DMS 273 (cell line): ENCODE results near the gene ADCY9.
"Not testable (repeated sequence)": the region's sequence is repeated elsewhere in the genome, so short reads cannot be mapped to it uniquely, and the experiment has no call there.

Experiments used
- DNase-seq: peaks from one replicate; lab custom pipeline; 2025; ENCODE audit not compliant: unreplicated experiment; lab: John Stamatoyannopoulos, UW

The ADCY9 gene

GRCh38 chr16:4038448-4038847 is 77.8 kb downstream of the ADCY9 start:
- DNase-seq: no peak

DNA sequence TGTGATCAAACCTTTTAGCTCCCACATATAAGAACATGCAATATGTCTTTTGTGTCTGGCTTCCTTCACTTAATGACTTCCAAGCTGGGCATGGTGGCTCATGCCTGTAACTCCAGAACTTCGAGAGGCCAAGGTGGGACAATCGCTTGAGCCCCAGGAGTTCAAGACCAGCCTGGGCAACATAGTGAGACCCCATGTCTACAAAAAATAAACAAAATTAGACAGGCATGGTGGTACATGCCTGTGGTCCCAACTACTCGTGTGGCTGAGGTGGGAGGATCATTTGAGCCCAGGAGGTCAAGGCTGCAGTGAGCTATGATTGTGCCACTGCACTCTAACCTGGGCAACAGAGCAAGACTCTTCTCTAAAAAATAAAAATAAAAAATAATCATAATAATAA is 79.3 kb downstream of the ADCY9 start:
- DNase-seq: not testable (repeated sequence)

DNA sequence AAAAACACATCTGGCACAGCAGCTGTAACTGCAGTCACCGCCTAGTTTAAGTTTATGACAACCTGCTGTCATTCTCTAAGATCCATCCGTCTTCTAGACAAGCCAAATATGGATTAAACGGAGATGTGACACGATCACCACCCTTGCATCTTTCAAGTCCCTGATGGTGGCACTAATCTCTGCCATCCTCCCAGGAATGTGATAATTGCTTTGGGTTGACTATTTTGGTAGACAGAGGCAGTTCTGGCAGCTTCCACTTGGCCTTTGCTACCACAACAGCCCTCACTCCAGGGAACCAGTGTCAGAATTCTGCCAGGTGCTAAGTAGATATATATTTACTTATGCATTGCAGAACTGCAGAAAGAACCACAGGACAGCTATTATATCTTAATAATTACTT is 81.3 kb downstream of the ADCY9 start:
- no peak for DNase-seq

DNA sequence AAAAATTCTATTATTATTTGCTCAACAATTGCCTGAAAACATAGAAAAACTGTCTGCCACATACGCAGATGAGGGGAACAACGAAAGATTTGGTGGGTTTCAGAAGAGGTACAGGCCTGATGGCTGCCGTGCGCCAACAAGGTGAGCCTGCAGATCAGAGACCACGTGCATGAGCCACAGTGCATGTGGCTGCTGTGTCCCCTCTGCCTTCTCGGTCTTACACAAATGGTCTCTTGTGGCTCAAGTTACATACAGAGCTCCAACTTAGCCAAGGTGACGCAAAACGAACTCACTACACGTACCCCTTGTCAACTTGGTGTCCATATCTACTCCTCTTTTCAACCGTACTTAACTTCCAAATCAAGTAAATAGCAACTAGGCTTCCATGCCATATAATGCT is 82.3 kb downstream of the ADCY9 start:
- no peak for DNase-seq

- peak; percentile 57 for DNase-seq
Measured at GRCh38 chr16:4032768-4033167, 83.5 kb downstream of the ADCY9 start.

GRCh38 chr16:4028144-4028543 is 88.1 kb downstream of the ADCY9 start:
- no peak for DNase-seq

DNA sequence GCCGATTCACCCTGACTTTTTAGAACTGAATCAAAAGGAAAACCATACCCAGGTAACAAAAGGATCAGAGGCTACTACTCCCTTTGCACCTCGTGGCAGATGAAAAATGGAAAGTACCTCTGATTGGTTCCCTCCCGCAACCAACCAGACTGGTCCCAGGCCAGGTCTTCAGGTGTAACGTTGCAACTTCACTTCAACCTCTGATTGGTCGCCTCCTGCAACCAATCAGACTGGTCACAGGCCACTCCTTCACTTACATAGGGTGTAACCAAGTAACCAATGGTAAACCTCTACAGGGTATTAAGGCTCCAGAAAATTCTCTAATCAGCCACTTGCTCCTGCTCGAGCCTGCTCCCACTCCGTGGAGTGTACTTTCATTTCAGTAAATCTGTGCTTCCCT is 89.4 kb downstream of the ADCY9 start:
- peak; percentile 16 for DNase-seq

DNA sequence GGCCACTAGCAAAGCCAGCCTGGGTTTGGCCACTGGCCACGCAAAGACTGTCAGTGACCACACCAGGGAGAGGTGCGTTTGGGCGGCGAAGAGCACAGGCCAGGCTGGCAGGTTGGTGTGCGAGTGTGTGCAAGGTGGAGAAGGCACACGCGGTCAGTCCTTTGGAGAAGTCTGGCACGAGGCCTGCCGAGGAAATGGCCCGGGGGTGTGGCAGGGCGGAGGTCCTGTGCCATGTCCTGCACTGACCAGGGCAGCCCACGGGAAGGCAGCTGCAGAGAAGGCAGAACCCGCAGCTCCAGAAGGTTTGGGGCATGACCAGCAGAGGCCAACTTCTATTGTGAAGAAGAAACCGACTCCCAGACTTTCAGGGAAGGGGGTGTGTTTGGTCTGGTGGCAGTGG is 90.8 kb downstream of the ADCY9 start:
- DNase-seq: no peak

GRCh38 chr16:4021916-4022315 is 94.3 kb downstream of the ADCY9 start:
- no peak for DNase-seq

GRCh38 chr16:4021070-4021779 is 95.0 kb downstream of the ADCY9 start:
- DNase-seq: no peak

- no peak for DNase-seq
Measured at GRCh38 chr16:4019371-4019791, 96.9 kb downstream of the ADCY9 start.

DNA sequence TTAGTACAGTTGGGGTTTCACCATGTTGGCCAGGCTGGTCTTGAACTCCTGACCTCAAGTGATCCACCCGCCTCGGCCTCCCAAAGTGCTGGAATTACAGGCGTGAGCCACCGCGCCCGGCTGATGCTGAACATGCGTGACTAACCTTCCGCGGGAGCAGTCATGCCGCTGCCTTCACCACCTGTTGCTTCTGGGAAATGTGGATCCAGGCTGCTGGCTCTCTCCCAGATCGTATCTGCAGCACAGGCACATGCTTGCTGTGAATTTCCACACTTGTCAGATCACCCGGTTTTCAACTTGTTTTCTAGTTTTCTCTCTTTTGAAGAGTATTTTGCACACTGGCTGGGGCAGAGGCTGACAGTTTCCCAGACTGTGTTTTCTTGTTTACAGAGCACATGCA is 97.9 kb downstream of the ADCY9 start:
- peak; percentile 51 for DNase-seq

GRCh38 chr16:4017807-4018206 is 98.4 kb downstream of the ADCY9 start:
- DNase-seq: no peak

DNA sequence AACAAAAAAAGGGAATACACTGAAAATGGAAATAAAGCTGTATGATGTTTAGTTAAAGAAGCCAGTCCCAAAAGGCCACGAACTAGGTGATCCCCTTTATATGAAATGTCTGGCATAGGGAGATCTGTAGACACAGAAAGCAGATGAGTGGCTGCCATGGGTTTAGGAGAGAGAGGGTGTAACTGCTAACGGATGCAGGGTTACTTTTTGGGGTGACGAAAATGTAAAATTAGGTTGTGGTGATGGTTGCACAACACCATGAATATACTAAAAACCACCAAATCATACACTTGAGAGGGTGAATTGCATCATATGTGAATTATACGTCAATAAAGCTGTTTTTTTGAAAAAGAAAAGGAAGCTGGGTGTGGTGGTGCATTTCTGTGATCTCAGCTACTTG is 99.6 kb downstream of the ADCY9 start:
- no peak for DNase-seq

- no peak for DNase-seq
Measured at GRCh38 chr16:4016005-4016352, 100.3 kb downstream of the ADCY9 start.

DNA sequence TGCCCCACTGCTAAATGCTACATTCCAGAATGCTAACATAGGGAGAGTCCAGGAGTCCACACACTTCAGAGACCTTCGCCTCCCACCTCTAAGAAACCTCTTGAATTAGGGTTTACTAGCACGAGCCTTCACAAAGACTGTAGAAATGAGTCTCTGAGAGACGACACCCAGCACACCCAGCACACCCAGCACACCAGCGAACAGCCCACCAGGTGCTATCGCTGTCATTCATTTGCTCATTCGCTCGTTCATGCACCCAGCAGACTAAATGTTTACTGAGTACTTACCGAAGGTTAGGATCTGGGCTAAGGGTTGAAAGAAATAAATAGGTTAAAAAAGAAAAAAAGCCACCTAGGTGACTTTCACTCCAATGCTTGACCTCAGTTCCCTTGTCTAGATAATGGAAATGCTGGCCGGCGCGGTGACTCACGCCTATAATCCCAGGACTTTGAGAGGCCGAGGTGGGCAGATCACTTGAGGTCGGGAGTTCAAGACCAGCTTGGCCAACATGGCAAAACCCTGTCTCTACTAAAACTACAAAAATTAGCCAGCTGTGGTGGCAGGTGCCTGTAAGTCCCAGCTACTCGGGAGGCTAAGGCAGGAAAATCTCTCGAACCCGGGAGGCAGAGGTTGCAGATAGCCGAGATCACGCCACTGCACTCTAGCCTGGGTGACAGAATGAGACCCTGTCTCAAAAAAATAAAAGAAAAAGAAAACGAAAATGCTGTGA is 100.8 kb downstream of the ADCY9 start:
- DNase-seq: no peak

DNA sequence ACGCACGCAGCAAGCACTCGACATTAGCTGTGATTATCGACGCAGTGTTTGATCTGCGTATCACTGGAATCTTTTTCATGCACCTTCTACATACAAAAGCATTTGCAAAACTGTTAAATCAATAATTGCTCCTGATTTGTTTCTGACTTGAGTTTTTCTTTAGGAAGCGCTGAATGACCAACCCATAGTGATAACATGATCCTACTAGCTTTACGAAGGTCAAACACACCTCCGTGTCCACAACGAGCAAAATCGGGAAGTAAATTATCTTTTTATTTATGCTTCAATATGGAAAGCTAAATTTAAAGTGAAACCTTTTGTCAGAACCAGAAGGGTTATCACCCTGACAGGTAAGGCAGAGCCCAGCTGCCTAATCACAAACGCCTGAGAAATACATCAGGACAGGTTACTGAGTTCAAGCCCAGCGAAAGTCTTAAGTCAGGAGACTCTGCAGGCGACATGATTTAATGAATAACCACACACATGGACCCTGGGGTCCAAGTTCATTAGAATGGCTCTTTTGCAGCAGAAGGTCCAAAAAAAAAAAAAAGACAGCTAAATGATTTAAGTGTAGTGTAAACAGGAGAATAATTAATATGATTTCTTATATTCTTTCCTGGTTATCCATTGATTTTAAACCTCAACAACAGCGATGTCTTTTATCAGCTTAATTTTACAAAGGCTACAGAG is 104.2 kb downstream of the ADCY9 start:
- DNase-seq: no peak

GRCh38 chr16:4011225-4011939 is 104.9 kb downstream of the ADCY9 start:
- no peak for DNase-seq

GRCh38 chr16:4010225-4011158 is 105.8 kb downstream of the ADCY9 start:
- DNase-seq: no peak

GRCh38 chr16:4009177-4009576 is 107.1 kb downstream of the ADCY9 start:
- DNase-seq: no peak
